Right lung (tissue), 5 donors: ENCODE data around the gene ZNF302. TPM values are rescaled to one million over a fixed set of nuclear protein-coding genes. Genes with fewer than 3 reads are reported as not detected.

Experiments used
- DNase-seq, 2 donors: peaks; one replicate each; pipeline ENCODE4 v3.0.0-alpha.2; 2013
- polyA plus RNA-seq, 5 donors: library from polyadenylated mRNA; unstranded; fragments of 120-200 nt; gene quantifications; one replicate each; pipeline versions ENCODE4 v1.2.1 to v1.2.3, GENCODE V29; 2013; ENCODE audit warnings: inconsistent platforms in 1 of 5, low replicate concordance in 1 of 5; ENCODE audit not compliant: insufficient read length in 5 of 5, insufficient read depth in 1 of 5

The ZNF302 gene
- polyA plus RNA-seq, 5 donors: 63.0 to 111 (median 87.3) TPM

GRCh38 chr19:34731019-34731829, 53.7 kb downstream of the ZNF302 start:
- no peak for DNase-seq

- no peak for DNase-seq
These were observed 54.5 kb downstream of the ZNF302 start for GRCh38 chr19:34731964-34732363.

DNA sequence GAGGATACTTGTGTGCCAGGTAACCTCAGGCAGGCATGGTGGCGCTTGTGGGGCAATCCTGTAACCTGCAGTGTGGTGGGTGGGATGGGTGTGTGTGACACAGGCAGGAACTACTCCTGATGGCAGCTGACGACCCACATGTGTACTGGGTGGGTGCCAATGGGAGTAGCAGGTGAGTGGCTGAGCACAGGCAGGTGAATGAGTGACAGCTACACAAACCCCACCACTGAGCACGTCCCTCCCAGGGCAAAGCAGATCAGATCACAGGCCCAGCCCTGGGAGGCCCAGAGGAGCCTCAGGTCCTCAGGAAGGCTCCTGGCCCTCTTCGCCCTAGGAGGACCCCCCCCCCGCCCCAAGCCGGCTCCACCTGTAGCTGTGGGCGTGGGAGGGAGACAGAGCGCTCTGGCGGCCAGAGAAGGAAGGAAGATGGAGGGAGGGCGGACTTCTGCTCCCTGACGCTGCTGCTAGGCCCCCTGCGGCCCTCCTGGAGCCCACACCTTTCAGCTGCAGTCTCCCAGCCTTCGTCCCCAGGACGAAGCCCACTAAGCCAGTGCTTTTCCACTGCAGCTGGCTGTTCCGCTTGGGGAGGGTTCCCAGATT, 55.2 kb downstream of the ZNF302 start:
- peak; percentile 10 to 13 for DNase-seq

DNA sequence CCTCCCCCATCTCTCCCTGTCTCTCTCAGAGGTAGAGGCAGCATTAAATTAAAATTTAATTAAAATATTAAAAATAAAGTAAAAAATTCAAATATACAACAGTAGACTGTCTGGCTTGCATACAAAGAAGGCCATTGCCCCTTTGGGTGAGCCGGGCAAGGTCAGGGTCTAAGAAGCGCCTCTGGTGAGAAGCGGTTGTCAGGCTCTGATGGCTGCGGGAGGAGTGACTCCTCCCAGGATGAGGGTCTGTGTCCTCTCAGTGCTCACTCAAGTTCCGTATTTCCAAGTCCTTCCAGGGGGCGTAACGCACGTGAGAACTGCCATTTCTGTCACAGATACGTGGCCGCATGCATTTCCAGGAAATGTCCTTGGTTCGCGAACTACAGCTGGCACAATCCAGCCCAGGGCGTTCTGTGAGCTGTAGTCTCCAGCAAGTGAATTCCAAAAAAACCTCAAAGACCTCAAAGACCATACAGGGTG, 55.8 kb downstream of the ZNF302 start:
- peak in 1 of 2 donors; percentile 82 for DNase-seq

DNA sequence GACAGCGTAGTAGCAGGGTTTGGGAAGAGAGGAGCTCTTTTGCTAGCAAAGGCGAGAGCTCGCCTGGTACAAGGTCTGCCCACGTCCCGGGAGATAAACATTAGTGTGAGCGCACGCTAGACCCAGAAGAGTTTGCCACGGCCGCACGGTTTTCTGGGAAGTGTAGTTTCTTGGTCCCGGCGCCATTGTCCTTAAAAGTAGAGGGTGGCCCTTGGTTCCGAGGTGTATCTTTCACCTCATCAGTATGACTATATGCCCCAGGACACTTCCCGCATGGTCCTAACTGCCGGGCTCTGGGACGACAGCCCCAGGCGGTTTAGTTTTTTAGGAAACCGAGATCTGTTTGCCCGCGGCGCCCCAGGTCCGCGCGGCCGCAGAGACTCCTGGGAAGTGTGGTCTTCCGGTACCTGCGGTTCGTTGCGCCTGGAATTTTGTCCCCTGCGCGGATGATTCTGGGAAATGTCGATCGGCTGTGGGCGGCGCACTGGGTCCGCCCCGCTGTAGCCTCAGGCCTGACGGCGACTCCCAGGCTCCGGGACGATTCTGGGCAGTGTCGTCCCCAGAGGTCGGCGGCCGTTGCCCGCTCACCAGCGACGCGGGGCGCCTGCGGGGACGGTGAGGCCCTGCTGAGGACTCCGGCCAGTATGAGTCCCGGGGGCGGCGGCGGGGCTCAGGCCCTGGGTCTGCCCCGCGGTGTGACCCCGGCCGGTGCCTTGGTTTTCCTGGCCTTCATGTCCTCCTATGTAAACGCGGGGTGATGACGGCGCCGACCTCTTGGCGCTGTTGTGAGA, 56.5 kb downstream of the ZNF302 start, which contains the start of gene ZNF181:
ZNF181 (plus strand) TSS at position 498 of the 791 bp plus-strand sequence. CDS start 795 bp downstream, outside the sequence.
- peak; percentile 90 to 91 for DNase-seq

DNA sequence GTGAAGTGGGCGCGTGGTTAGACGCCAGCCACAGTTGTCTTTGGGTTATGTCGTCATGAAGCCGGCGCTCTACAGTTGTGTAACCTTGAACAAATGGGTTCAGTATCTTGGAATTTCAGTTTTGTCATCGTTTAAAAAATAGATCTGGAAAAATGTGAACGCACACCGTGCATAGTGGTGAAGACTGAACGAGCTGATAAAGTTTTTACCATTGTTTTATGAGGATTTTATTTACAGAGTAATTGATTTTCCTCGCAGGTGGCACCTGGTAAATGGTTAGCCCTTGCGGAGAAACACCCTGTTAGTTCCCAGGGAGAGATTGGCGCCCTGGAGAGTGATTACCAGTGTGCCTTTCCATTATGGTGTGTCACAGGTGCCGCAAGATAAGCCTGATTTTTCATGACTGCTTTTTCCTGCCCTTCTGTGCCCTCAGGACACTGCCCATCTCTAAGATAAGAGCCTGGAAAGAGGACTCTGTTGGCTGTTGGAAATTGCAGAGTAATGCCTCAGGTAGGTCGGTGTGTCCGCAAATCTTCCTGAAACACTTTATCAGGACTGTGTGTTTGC, 57.1 kb downstream of the ZNF302 start:
- no peak for DNase-seq

Other genes starting within 250 kb of the ZNF302 start
- 100 to 1,000 TPM; 125 to 174 (median 153) TPM for gene UBA2, start 249.3 kb upstream of the ZNF302 start, polyA plus RNA-seq
- gene WTIP, start 195.9 kb upstream of the ZNF302 start, polyA plus RNA-seq: 10 to 100 TPM; 20.5 to 32.5 (median 30.5) TPM
- gene SCGB2B2, start 519 bp upstream of the ZNF302 start, polyA plus RNA-seq: 1 to 10 TPM in 4 of 5 donors, under 1 TPM in 1; 0.64 to 1.9 (median 1.4) TPM
- 10 to 100 TPM; 16.0 to 31.2 (median 20.5) TPM for gene ZNF181, start 56.6 kb downstream of the ZNF302 start, polyA plus RNA-seq
- 10 to 100 TPM; 12.6 to 16.5 (median 15.0) TPM for gene ZNF599, start 95.5 kb downstream of the ZNF302 start, polyA plus RNA-seq
- 10 to 100 TPM in 2 of 5 donors, 1 to 10 TPM in 3; 7.4 to 11.2 (median 9.2) TPM for gene ZNF30, start 249.2 kb downstream of the ZNF302 start, polyA plus RNA-seq